A549 (cell line): ENCODE measurements around the gene LPIN2. TPM values are rescaled to one million over a fixed set of nuclear protein-coding genes. Genes with fewer than 3 reads are reported as not detected.

Experiments
- ATAC-seq, 2 experiments: fragments of 200-7000 bp in 1 of 2; fragments of >200 bp in 1 of 2; cut with Nextera tagmentation in 1 of 2; cut with Tn5 transposase in 1 of 2; 3 replicates each; pipeline versions ENCODE4 v1.8.0 to v1.9.1; 2018 to 2020; ENCODE audit warnings: mild to moderate bottlenecking in 1 of 2, moderate library complexity in 1 of 2
- CTCF ChIA-PET: fragments of 300-600 bp; sonication (Branson Sonifier 250); formaldehyde crosslinking; extraction: SDS; loops from one replicate; lab custom pipeline; 2021; ENCODE audit warnings: antibody characterized with exemption, inconsistent platforms; lab: Yijun Ruan, JAX
- POLR2A ChIA-PET: fragments of 350-600 bp; formaldehyde crosslinking; extraction: SDS; loops from one replicate; lab custom pipeline; 2021; ENCODE audit warnings: antibody characterized with exemption, inconsistent platforms; lab: Yijun Ruan, JAX
- DNase-seq, 2 experiments: peaks; one replicate each; pipeline versions ENCODE4 v3.0.0 to v3.0.0-alpha.2; 2011 to 2016; ENCODE audit warnings: low read depth in 1 of 2, low spot score in 1 of 2
- FAIRE-seq: peaks from 2 replicates; lab custom pipeline; 2011; peaks lifted over from hg19 to GRCh38; lab: Jason Lieb, UNC
- H3K27ac ChIP-seq, 2 experiments: fragments of >200 bp; sonication (Bioruptor Twin); formaldehyde crosslinking; 3 replicates each; pipeline ENCODE4 v1.5.1; 2016 to 2017
- H3K4me1 ChIP-seq: fragments of >200 bp; sonication (Bioruptor Twin); formaldehyde crosslinking; 3 replicates; pipeline ENCODE4 v1.6.1; 2016
- H3K4me2 ChIP-seq: fragments of >200 bp; sonication (Bioruptor Twin); formaldehyde crosslinking; 3 replicates; pipeline ENCODE4 v1.6.1; 2016
- H3K4me3 ChIP-seq: fragments of >200 bp; sonication (Bioruptor Twin); formaldehyde crosslinking; 3 replicates; pipeline ENCODE4 v1.5.1; 2016
- H3K9me3 ChIP-seq: fragments of >200 bp; sonication (Bioruptor Twin); formaldehyde crosslinking; 3 replicates; pipeline ENCODE4 v1.6.1; 2016
- BCL3 ChIP-seq: fragments of >200 bp; sonication (Bioruptor Twin); formaldehyde crosslinking; IDR thresholded peaks from 3 replicates; pipeline ENCODE4 v1.6.1; 2016
- BHLHE40 ChIP-seq: IDR thresholded peaks from 2 replicates; pipeline ENCODE4 v1.6.1; 2012; ENCODE audit warnings: low read depth, low read length, inconsistent platforms
- CEBPB ChIP-seq, 2 experiments: fragments of >200 bp in 1 of 2; sonication (Bioruptor Twin) in 1 of 2; formaldehyde crosslinking in 1 of 2; IDR thresholded peaks; 2 replicates each; pipeline ENCODE4 v1.6.1; 2012 to 2016
- CHD2 ChIP-seq: fragments of 150-350 bp; IDR thresholded peaks from 2 replicates; pipeline ENCODE4 v1.6.1; 2014; ENCODE audit warnings: low read length; ENCODE audit not compliant: partially characterized antibody
- CHD4 ChIP-seq: fragments of 200-600 bp; sonication (generic); IDR thresholded peaks from 2 replicates; pipeline ENCODE4 v1.6.1; 2016; ENCODE audit warnings: antibody characterized with exemption, mild to moderate bottlenecking, borderline replicate concordance
- CTCF ChIP-seq: fragments of >200 bp; sonication (Bioruptor Twin); formaldehyde crosslinking; IDR thresholded peaks from 3 replicates; pipeline ENCODE4 v1.5.1; 2016
- E2F6 ChIP-seq: IDR thresholded peaks from 2 replicates; pipeline ENCODE4 v1.6.1; 2012; ENCODE audit warnings: low read depth, borderline replicate concordance
- EHMT2 ChIP-seq: fragments of 200-600 bp; sonication (generic); IDR thresholded peaks from 2 replicates; pipeline ENCODE4 v1.6.1; 2016; ENCODE audit warnings: antibody characterized with exemption, low read depth, mild to moderate bottlenecking, moderate library complexity
- FOSB ChIP-seq: fragments of 250-450 bp; sonication (Bioruptor Pico); IDR thresholded peaks from 2 replicates; pipeline ENCODE4 v1.5.0; 2020; ENCODE audit warnings: mild to moderate bottlenecking, moderate library complexity
- FOSL2 ChIP-seq, 2 experiments: fragments of 450-650 bp in 1 of 2; fragments of >200 bp in 1 of 2; sonication (Bioruptor Twin) in 1 of 2; formaldehyde crosslinking; IDR thresholded peaks; 2 replicates each; pipeline versions ENCODE4 v1.5.0 to v1.6.1; 2016 to 2020; ENCODE audit warnings: mild to moderate bottlenecking in 1 of 2, moderate library complexity in 1 of 2
- GATA3 ChIP-seq: IDR thresholded peaks from 2 replicates; pipeline ENCODE4 v1.6.1; 2012; ENCODE audit warnings: borderline replicate concordance
- HDAC2 ChIP-seq: fragments of 200-600 bp; sonication (generic); IDR thresholded peaks from 2 replicates; pipeline ENCODE4 v1.6.1; 2016
- HEYL ChIP-seq: fragments of 250-450 bp; sonication (Bioruptor Pico); IDR thresholded peaks from 2 replicates; pipeline ENCODE4 v1.8.0; 2021; ENCODE audit warnings: mild to moderate bottlenecking, moderate library complexity
- HOXA7 ChIP-seq: fragments of 250-450 bp; sonication (Bioruptor Pico); IDR thresholded peaks from 2 replicates; pipeline ENCODE4 v1.5.0; 2020; ENCODE audit warnings: mild to moderate bottlenecking, moderate library complexity
- JUN ChIP-seq, 2 experiments: fragments of >200 bp; sonication (Bioruptor Twin); formaldehyde crosslinking; IDR thresholded peaks; 2 replicates in 1 of 2; 3 replicates in 1 of 2; pipeline ENCODE4 v1.6.1; 2016 to 2017
- JUNB ChIP-seq: fragments of >200 bp; sonication (Bioruptor Twin); formaldehyde crosslinking; IDR thresholded peaks from 2 replicates; pipeline ENCODE4 v1.6.1; 2016
- MAFK ChIP-seq: fragments of 450-650 bp; IDR thresholded peaks from 2 replicates; pipeline ENCODE4 v1.6.1; 2014; ENCODE audit not compliant: partially characterized antibody
- NFE2L2 ChIP-seq: fragments of 150-350 bp; conservative IDR thresholded peaks from 2 replicates; pipeline ENCODE4 v1.6.1; 2014; ENCODE audit warnings: low read length
- NPAS2 ChIP-seq: fragments of 250-450 bp; sonication (Bioruptor Pico); IDR thresholded peaks from 2 replicates; pipeline ENCODE4 v1.8.0; 2022; ENCODE audit warnings: mild to moderate bottlenecking, moderate library complexity, borderline replicate concordance
- PHF8 ChIP-seq: fragments of 200-600 bp; sonication (generic); IDR thresholded peaks from 2 replicates; pipeline ENCODE4 v1.6.1; 2016; ENCODE audit warnings: low read depth, mild to moderate bottlenecking, antibody characterized with exemption, moderate library complexity, borderline replicate concordance
- RARB ChIP-seq: fragments of 250-450 bp; sonication (Bioruptor Pico); IDR thresholded peaks from 2 replicates; pipeline ENCODE4 v1.8.0; 2021; ENCODE audit warnings: mild to moderate bottlenecking, moderate library complexity
- RFX5 ChIP-seq: fragments of 450-650 bp; IDR thresholded peaks from 2 replicates; pipeline ENCODE4 v1.7.1; 2014; ENCODE audit warnings: antibody characterized with exemption, mild to moderate bottlenecking, moderate library complexity
- SMC3 ChIP-seq: fragments of >200 bp; sonication (Bioruptor Twin); formaldehyde crosslinking; IDR thresholded peaks from 3 replicates; pipeline ENCODE4 v1.6.1; 2018; ENCODE audit warnings: inconsistent platforms
- TFCP2L1 ChIP-seq: fragments of 250-450 bp; sonication (Bioruptor Pico); IDR thresholded peaks from 2 replicates; pipeline ENCODE4 v1.5.0; 2021; ENCODE audit warnings: mild to moderate bottlenecking
- TP53 ChIP-seq: fragments of 250-450 bp; sonication (Bioruptor Pico); IDR thresholded peaks from 2 replicates; pipeline ENCODE4 v1.5.0; 2021; ENCODE audit warnings: mild to moderate bottlenecking, moderate library complexity
- USF2 ChIP-seq: fragments of 450-650 bp; IDR thresholded peaks from 2 replicates; pipeline ENCODE4 v1.6.1; 2014; ENCODE audit warnings: antibody characterized with exemption
- ZC3H11A ChIP-seq: fragments of 450-650 bp; IDR thresholded peaks from 2 replicates; pipeline ENCODE4 v1.6.1; 2014; ENCODE audit warnings: antibody characterized with exemption, mild to moderate bottlenecking
- ZFP36 ChIP-seq: fragments of 450-650 bp; IDR thresholded peaks from 2 replicates; pipeline ENCODE4 v1.6.1; 2014; ENCODE audit warnings: borderline replicate concordance; ENCODE audit not compliant: partially characterized antibody
- ZNF302 ChIP-seq: fragments of 250-450 bp; sonication (Bioruptor Pico); IDR thresholded peaks from 2 replicates; pipeline ENCODE4 v1.9.0; 2021; ENCODE audit warnings: inconsistent platforms, mild to moderate bottlenecking, moderate library complexity
- WGBS: methylation state at CpG from one replicate; pipeline ENCODE4 v1.1.6; 2017; ENCODE audit errors: missing lambda C conversion rate; 5-methylcytosine and 5-hydroxymethylcytosine counted together
- polyA plus RNA-seq, 4 experiments: library from polyadenylated mRNA; depleted of rRNA in 3 of 4; stranded (reverse); fragments of >200 nt; fragmentation: RNase III in 1 of 4; extraction: RNeasy Plus Mini Kit Qiagen cat#74134 plus additional on column Dnase treatment in 1 of 4; gene quantifications; 2 replicates in 3 of 4; 3 replicates in 1 of 4; pipeline ENCODE4 v1.2.3, GENCODE V29; 2011 to 2017
- TF ChIP-seq, protein P1 (sequence below): fragments of 250-450 bp; sonication (Bioruptor Pico); IDR thresholded peaks from 2 replicates; pipeline ENCODE4 v1.5.0; 2020; ENCODE audit warnings: low read depth, mild to moderate bottlenecking, moderate library complexity

The LPIN2 gene
- polyA plus RNA-seq, 2 of the 4 experiments (the other 2 are of a cell fraction) = 12.9 to 23.7 TPM

DNA sequence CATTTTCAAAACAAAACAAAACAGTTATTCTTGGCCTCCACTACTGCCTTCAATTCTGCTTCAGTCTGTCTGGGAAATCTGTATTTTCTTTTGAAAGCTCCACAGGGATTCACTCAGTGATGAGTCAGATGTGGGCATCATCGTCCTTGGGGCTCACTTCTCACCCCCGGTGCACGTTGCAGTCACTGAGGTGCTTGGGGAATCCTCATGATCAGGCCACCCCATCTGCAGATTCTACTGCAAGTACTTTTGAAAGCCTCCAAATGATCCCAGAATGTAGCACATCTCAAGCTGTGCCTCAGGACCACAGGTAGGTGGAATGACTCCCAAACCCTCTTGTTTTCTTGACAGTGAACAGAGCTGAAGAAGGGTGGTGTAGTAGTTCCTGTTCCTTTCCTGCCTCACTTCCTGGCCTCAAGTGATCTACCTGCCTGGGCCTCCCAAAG is 34.3 kb downstream of the LPIN2 start (continued):
- TF ChIP-seq NFE2L2 (no peak), FOSL2 (IDR thresholded peaks at IDR 0.05) (no peak), FOSL2 (CRISPR knock-in tag; IDR thresholded peaks at IDR 0.05) (peak; percentile 37; the same call in 1 of the 2 replicates)

DNA sequence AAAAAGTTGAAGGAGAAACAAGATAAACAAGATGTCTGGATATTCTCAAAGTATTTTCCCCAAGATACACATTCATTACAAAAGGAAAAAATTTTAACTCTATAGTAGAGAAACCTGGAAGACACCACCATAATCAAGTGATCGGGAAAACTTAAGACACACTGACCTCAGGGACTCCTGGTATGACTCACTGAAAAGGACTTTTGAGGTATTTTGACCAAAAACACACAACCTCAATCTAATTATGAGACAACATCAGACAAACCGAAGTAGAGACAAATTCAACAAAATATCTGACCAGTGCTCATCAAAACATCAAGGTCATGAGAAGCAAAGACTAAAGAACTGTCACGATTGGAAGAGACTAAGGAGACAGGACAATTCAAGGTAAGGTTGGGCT is 34.7 kb downstream of the LPIN2 start:
- Histone ChIP-seq H3K9me3 (no peaks in the 10 kb centered on the region), H3K4me2 (peak overlapping the region; percentile 84), H3K4me3 (no peak overlapping the region), H3K27ac (peak overlapping the region; percentile 86 to 89), H3K4me1 (peaks cover 82% of the 10 kb centered on the region)
- ChIA-PET CTCF (interaction anchor here (0.5 kb wide), 1 partner anchor 167 kb away, joined by 3 read pairs; no protein-coding TSS in a partner anchor), POLR2A (no interaction called here)
- WGBS = 38% methylated on average over 3 of the region's 3 CpGs
- no peak for DNase-seq
- no peak for ATAC-seq
- no peak for TF ChIP-seq BHLHE40
- no peak for TF ChIP-seq HOXA7 (CRISPR knock-in tag)
- TF ChIP-seq CHD2 = no peak
- TF ChIP-seq RFX5 = no peak
- no peak for TF ChIP-seq ZC3H11A
- TF ChIP-seq JUNB = no peak
- no peak for TF ChIP-seq MAFK
- no peak for TF ChIP-seq TFCP2L1 (CRISPR knock-in tag)
- no peak for TF ChIP-seq CTCF
- TF ChIP-seq GATA3 = no peak
- TF ChIP-seq HEYL (CRISPR knock-in tag) = no peak
- no peak for TF ChIP-seq FOSB (CRISPR knock-in tag)
- TF ChIP-seq, protein P1, sequence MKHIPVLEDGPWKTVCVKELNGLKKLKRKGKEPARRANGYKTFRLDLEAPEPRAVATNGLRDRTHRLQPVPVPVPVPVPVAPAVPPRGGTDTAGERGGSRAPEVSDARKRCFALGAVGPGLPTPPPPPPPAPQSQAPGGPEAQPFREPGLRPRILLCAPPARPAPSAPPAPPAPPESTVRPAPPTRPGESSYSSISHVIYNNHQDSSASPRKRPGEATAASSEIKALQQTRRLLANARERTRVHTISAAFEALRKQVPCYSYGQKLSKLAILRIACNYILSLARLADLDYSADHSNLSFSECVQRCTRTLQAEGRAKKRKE (CRISPR knock-in tag) = no peak
- TF ChIP-seq BCL3 = no peak
- FAIRE-seq = no peak

- Histone ChIP-seq H3K4me1 (peaks cover 67% of the 10 kb centered on the region), H3K27ac (peak overlapping the region in 1 of 2 experiments; percentile 51; a peak in 2 of 6 replicates), H3K9me3 (no peaks in the 10 kb centered on the region), H3K4me3 (no peak overlapping the region), H3K4me2 (no peak overlapping the region)
- ChIA-PET CTCF (interaction anchor here (0.9 to 2.3 kb wide), 4 partner anchors 9 to 269 kb away, joined by 3 to 7 read pairs (median 3); no protein-coding TSS in a partner anchor), POLR2A (no interaction called here)
- DNase-seq (no peak), FAIRE-seq (no peak), ATAC-seq (no peak)
- TF ChIP-seq PHF8 (no peak), JUNB (no peak), RARB (CRISPR knock-in tag) (no peak), HDAC2 (no peak), HOXA7 (CRISPR knock-in tag) (no peak), ZFP36 (no peak), MAFK (no peak), NPAS2 (CRISPR knock-in tag) (no peak), EHMT2 (no peak), CHD4 (no peak), CEBPB (IDR thresholded peaks at IDR 0.05) (no peak), JUN (IDR thresholded peaks at IDR 0.05) (no peak), TP53 (no peak), SMC3 (no peak), ZNF302 (CRISPR knock-in tag) (no peak), USF2 (no peak), E2F6 (no peak)
- 88% methylated on average over 8 of the region's 8 CpGs for WGBS
Measured at GRCh38 chr18:2976218-2977132, 36.5 kb downstream of the LPIN2 start.
